Nucleus accumbens (tissue), 56 donors: ENCODE results near the gene CDC25A.
"Not testable (repeated sequence)": the region's sequence is repeated elsewhere in the genome, so short reads cannot be mapped to it uniquely, and the experiment has no call there.

ENCODE experiments used
- DNase-seq, 56 donors: peaks; one replicate each; lab custom pipeline; 2025; lab: John Stamatoyannopoulos, UW

CDC25A gene

DNA sequence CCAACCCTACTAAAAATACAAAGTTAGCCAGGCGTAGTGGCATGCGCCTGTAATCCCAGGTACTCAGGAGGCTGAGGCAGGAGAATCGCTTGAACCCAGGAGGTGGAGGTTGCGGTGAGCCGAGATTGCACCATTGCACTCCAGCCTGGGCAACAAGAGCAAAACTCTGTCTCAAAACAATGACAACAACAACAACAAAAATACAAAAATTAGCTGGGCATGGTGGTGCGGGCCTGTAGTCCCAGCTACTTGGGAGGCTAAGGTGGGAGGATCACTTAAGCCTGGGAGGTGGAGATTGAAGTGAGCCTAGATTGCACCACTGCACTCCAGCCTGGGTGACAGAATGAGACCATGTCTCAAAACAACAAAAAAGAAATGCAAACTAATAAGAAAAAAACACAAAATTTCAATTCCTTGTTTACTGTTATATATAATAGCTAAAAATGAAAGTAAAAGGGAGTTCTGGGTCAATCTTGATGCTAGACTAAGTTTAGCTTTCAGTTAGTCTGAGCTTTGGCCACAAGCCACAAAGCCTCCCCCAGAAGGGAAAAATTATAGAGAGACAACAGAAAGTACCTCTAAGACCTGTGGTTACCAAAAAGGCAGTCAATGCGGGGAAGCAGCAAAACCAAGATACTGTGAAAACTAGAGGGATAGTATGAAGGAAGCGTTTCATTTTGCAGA, 76.0 kb downstream of the CDC25A start:
- not testable (repeated sequence) for DNase-seq

DNA sequence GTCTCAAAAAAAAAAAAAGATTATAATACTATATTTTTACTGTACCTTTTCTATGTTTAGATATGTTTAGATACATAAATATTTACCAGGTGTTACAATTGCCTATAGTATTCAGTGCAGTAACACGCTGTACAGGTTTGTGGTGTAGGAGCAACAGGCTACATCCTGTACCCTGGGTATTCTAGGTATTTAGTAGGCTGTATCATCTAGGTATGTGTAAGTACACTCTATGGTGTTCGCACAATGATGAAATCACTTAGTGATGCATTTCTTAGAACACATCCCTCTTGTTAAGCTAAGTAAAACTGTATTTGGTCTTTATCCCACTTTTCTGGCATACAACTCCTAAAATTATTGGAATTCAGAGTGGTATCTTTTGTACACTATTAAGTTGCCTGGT, 77.8 kb downstream of the CDC25A start:
- no peak for DNase-seq

- DNase-seq, result no peak
Observed at GRCh38 chr3:48107227-48107626, 81.0 kb downstream of the CDC25A start.
